K562 (cell line): ENCODE results near the gene CASKIN1. TPM values are rescaled to one million over a fixed set of nuclear protein-coding genes. Genes with fewer than 3 reads are reported as not detected.
A peak's percentile ranks its signal among the peaks of the same experiment; 100 is the strongest.

Experiments used
- POLR2AphosphoS5 ChIP-seq: IDR thresholded peaks from 2 replicates; pipeline ENCODE4 v1.6.1; 2011; ENCODE audit warnings: mild to moderate bottlenecking, low read depth, low read length, moderate library complexity; ENCODE audit not compliant: control insufficient read depth, insufficient read depth
- RERE ChIP-seq: sonication (generic); formaldehyde crosslinking; IDR thresholded peaks from 2 replicates; pipeline ENCODE4 v1.8.0; 2023; ENCODE audit warnings: missing genetic modification reagents, mild to moderate bottlenecking, borderline replicate concordance
- REST ChIP-seq, 2 experiments: fragments of 450-650 bp; formaldehyde crosslinking in 1 of 2; IDR thresholded peaks; 2 replicates each; pipeline versions ENCODE4 v1.4.0 to v1.6.1; 2014 to 2020; ENCODE audit warnings: mild to moderate bottlenecking in 2 of 2, borderline replicate concordance in 1 of 2, low read depth in 1 of 2
- SREBF2 ChIP-seq: sonication (generic); formaldehyde crosslinking; IDR thresholded peaks from 2 replicates; pipeline ENCODE4 v1.4.0; 2020; ENCODE audit warnings: mild to moderate bottlenecking, missing genetic modification reagents
- polyA plus RNA-seq, 8 experiments: library from polyadenylated mRNA; depleted of rRNA in 4 of 8; stranded (reverse) in 5 of 8; unstranded in 3 of 8; fragments of >200 nt; fragmentation: Nextera tagmentation in 2 of 8; fragmentation: Illumina TruSeq in 1 of 8; extraction: Ambion mirVana in 2 of 8; extraction: Trizol in 1 of 8; gene quantifications; 2 replicates each; pipeline versions ENCODE4 v1.2.1 to v1.2.3, GENCODE V29; 2011 to 2014; ENCODE audit warnings: inconsistent platforms in 1 of 8, missing spikeins in 1 of 8
- total RNA-seq, 7 experiments: library from RNA; depleted of rRNA in 6 of 7; stranded (reverse); fragments of >200 nt in 6 of 7; fragmentation: Illumina TruSeq in 2 of 7; extraction: Trizol in 2 of 7; gene quantifications; 2 replicates each; pipeline versions ENCODE4 v1.2.1 to v1.2.3, GENCODE V29; 2011 to 2021; ENCODE audit warnings: low replicate concordance in 1 of 7

Gene CASKIN1
- total and polyA plus RNA-seq, 9 of the 15 experiments (the other 6 are each of a cell fraction or from before 2014, with no cell fraction given) = 0.15 to 4.5 (median 1.5) TPM; not detected in 2

GRCh38 chr16:2238838-2239675 lies 42.7 kb upstream of the CASKIN1 start (continued):
- no peak for TF ChIP-seq REST (IDR thresholded peaks at IDR 0.05; ENCODE audit: borderline replicate concordance)
- no peak for TF ChIP-seq REST (CRISPR knock-in tag; IDR thresholded peaks at IDR 0.05; ENCODE audit: low read depth)
- TF ChIP-seq RERE (CRISPR knock-in tag) = no peak
- TF ChIP-seq POLR2AphosphoS5 = peak; percentile 4; the same call in 1 of the 2 replicates
- no peak for TF ChIP-seq SREBF2 (CRISPR knock-in tag)
